ENCODE results near the gene KRT7. TPM values are rescaled to one million over a fixed set of nuclear protein-coding genes. Genes with fewer than 3 reads are reported as not detected.

KRT7 gene
- total RNA-seq, 5 donors from 2014 or later (not counting 1 experiment from before 2014, with no cell fraction given) = 2.7 to 3.8 (median 3.3) TPM; not detected in 2

- H3K27me3 Mint-ChIP-seq = peaks cover 12 to 41% of the 10 kb centered on the region in 2 donors
- no peaks in the 10 kb centered on the region for H3K36me3 Mint-ChIP-seq
- H3K27ac Mint-ChIP-seq = no peak overlapping the region
- H3K27ac ChIP-seq (ENCODE audit: low read length) = no peak overlapping the region
- no peaks in the 10 kb centered on the region for H3K9me3 ChIP-seq
- ChIA-PET CTCF (no interaction called here), POLR2A (no interaction called here)
- 92% methylated on average over 7 of the region's 8 CpGs for WGBS (ENCODE audit: insufficient coverage)
- ATAC-seq (replicated peaks in 1 of 4) (no peak), DNase-seq (no peak)
- H3K27me3 ChIP-seq (replicated peaks in 1 of 2; ENCODE audit: control insufficient read depth in 2 of 2, extremely low read depth in 1 of 2, insufficient read depth in 2 of 2, low read length in 1 of 2) = peaks cover 0 to 57% of the 10 kb centered on the region in 2 experiments
- H3K4me3 ChIP-seq (ENCODE audit: control insufficient read depth in 1 of 2, extremely low read depth in 1 of 2, low read length in 1 of 2) = no peak overlapping the region
- H3K4me1 Mint-ChIP-seq = no peaks in the 10 kb centered on the region
- no peaks in the 10 kb centered on the region for H3K4me1 ChIP-seq (ENCODE audit: control insufficient read depth in 1 of 2, extremely low read depth in 1 of 2, insufficient read depth in 2 of 2, low read length in 2 of 2)
- no peaks in the 10 kb centered on the region for H3K9me3 Mint-ChIP-seq
- no peaks in the 10 kb centered on the region for H3K36me3 ChIP-seq (ENCODE audit: control insufficient read depth in 2 of 2, extremely low read depth in 1 of 2, insufficient read depth in 1 of 2, low read length in 1 of 2)
- no peak overlapping the region for H3K4me3 Mint-ChIP-seq
These were observed 33.6 kb upstream of the KRT7 start for GRCh38 chr12:52199294-52199919.

- H3K36me3 Mint-ChIP-seq = no peaks in the 10 kb centered on the region
- WGBS (ENCODE audit: insufficient coverage) = 82% methylated on average over 12 of the region's 13 CpGs
- ATAC-seq (replicated peaks in 1 of 4) (no peak), DNase-seq (no peak)
- H3K27ac Mint-ChIP-seq = no peak overlapping the region
- no peaks in the 10 kb centered on the region for H3K9me3 Mint-ChIP-seq
- no peaks in the 10 kb centered on the region for H3K36me3 ChIP-seq (ENCODE audit: control insufficient read depth in 2 of 2, extremely low read depth in 1 of 2, insufficient read depth in 1 of 2, low read length in 1 of 2)
- no peaks in the 10 kb centered on the region for H3K9me3 ChIP-seq
- H3K27me3 Mint-ChIP-seq = peaks cover 12 to 38% of the 10 kb centered on the region in 2 donors
- H3K4me1 ChIP-seq (ENCODE audit: control insufficient read depth in 1 of 2, extremely low read depth in 1 of 2, insufficient read depth in 2 of 2, low read length in 2 of 2) = no peaks in the 10 kb centered on the region
- H3K27ac ChIP-seq (ENCODE audit: low read length) = no peak overlapping the region
- CTCF ChIA-PET = interaction anchor here in 1 of 2 donors (0.6 kb wide), 1 partner anchor 730 kb away, joined by 3 read pairs; no protein-coding TSS in a partner anchor
- POLR2A ChIA-PET = no interaction called here
- H3K4me3 ChIP-seq (ENCODE audit: control insufficient read depth in 1 of 2, extremely low read depth in 1 of 2, low read length in 1 of 2) = no peak overlapping the region
- no peaks in the 10 kb centered on the region for H3K4me1 Mint-ChIP-seq
- peaks cover 0 to 59% of the 10 kb centered on the region in 2 experiments for H3K27me3 ChIP-seq (replicated peaks in 1 of 2; ENCODE audit: control insufficient read depth in 2 of 2, extremely low read depth in 1 of 2, insufficient read depth in 2 of 2, low read length in 1 of 2)
- no peak overlapping the region for H3K4me3 Mint-ChIP-seq
These were observed 32.8 kb upstream of the KRT7 start for GRCh38 chr12:52200086-52200780.

- Mint-ChIP-seq H3K27me3 (peaks cover 13 to 35% of the 10 kb centered on the region in 2 donors), H3K36me3 (no peaks in the 10 kb centered on the region), H3K27ac (no peak overlapping the region), H3K4me1 (no peaks in the 10 kb centered on the region), H3K4me3 (no peak overlapping the region), H3K9me3 (no peaks in the 10 kb centered on the region)
- ATAC-seq (replicated peaks in 1 of 4) = no peak
- Histone ChIP-seq H3K4me1 (ENCODE audit: control insufficient read depth in 1 of 2, extremely low read depth in 1 of 2, insufficient read depth in 2 of 2, low read length in 2 of 2) (no peaks in the 10 kb centered on the region), H3K27me3 (replicated peaks in 1 of 2; ENCODE audit: control insufficient read depth in 2 of 2, extremely low read depth in 1 of 2, insufficient read depth in 2 of 2, low read length in 1 of 2) (peaks cover 0 to 60% of the 10 kb centered on the region in 2 experiments), H3K27ac (ENCODE audit: low read length) (no peak overlapping the region), H3K9me3 (no peaks in the 10 kb centered on the region), H3K4me3 (ENCODE audit: control insufficient read depth in 1 of 2, extremely low read depth in 1 of 2, low read length in 1 of 2) (no peak overlapping the region), H3K36me3 (ENCODE audit: control insufficient read depth in 2 of 2, extremely low read depth in 1 of 2, insufficient read depth in 1 of 2, low read length in 1 of 2) (no peaks in the 10 kb centered on the region)
- CTCF ChIA-PET = no interaction called here
- POLR2A ChIA-PET = no interaction called here
- 85% methylated on average over 13 of the region's 15 CpGs for WGBS (ENCODE audit: insufficient coverage)
- no peak for DNase-seq
These were observed 32.1 kb upstream of the KRT7 start for GRCh38 chr12:52200781-52201450.

- WGBS (ENCODE audit: insufficient coverage) = 15% methylated on average over 2 of the region's 3 CpGs
These were observed 31.6 kb upstream of the KRT7 start for GRCh38 chr12:52201451-52201839.

DNA sequence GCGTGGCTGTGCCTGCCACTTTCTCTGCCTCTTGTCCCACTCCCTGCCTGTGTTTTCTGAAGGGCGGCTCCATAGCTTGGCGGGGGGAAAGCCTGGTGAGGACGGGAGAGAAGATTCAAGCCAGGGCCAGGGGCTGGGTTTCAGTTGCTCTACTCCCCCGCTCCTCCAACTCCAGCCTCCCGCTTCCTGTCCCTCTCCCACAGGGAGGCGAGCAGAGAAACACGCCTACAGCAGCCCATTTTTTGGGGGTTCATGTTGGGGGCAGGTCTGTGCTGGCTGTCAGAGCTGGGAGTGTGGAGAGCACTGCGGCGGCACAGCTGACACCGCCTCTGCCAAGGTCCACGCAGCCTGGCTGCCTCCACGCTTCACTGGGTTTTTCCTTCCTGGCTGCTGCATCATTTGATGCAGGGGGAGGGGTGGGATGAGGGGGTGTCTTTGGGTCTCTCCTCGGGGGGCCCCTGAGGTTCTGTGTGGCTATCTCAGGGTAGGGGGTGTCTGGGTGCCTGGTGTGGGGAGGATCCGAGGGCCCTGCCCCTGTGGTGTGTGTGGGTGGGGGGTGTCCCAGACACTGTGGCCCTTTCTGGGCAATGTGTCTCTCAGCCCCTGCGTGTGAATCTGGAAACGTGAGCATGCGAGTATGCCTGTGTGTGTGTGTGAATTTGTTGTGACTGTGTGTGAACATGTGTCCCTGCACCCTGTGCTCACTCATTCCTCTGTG is 30.5 kb upstream of the KRT7 start:
- Mint-ChIP-seq H3K9me3 (no peaks in the 10 kb centered on the region), H3K27ac (no peak overlapping the region), H3K36me3 (no peaks in the 10 kb centered on the region), H3K4me1 (no peaks in the 10 kb centered on the region), H3K4me3 (no peak overlapping the region), H3K27me3 (peaks cover 20 to 38% of the 10 kb centered on the region in 2 donors)
- Histone ChIP-seq H3K36me3 (ENCODE audit: control insufficient read depth in 2 of 2, extremely low read depth in 1 of 2, insufficient read depth in 1 of 2, low read length in 1 of 2) (no peaks in the 10 kb centered on the region), H3K4me3 (ENCODE audit: control insufficient read depth in 1 of 2, extremely low read depth in 1 of 2, low read length in 1 of 2) (no peak overlapping the region), H3K4me1 (ENCODE audit: control insufficient read depth in 1 of 2, extremely low read depth in 1 of 2, insufficient read depth in 2 of 2, low read length in 2 of 2) (no peaks in the 10 kb centered on the region), H3K27ac (ENCODE audit: low read length) (no peak overlapping the region), H3K27me3 (replicated peaks in 1 of 2; ENCODE audit: control insufficient read depth in 2 of 2, extremely low read depth in 1 of 2, insufficient read depth in 2 of 2, low read length in 1 of 2) (peaks cover 0 to 61% of the 10 kb centered on the region in 2 experiments), H3K9me3 (no peaks in the 10 kb centered on the region)
- ATAC-seq (replicated peaks in 1 of 4) = no peak
- DNase-seq = no peak
- WGBS (ENCODE audit: insufficient coverage) = 16% methylated on average over 5 of the region's 18 CpGs
- ChIA-PET CTCF (no interaction called here), POLR2A (no interaction called here)

More at GRCh38 chr12:52201451-52201839, 31.6 kb upstream of the KRT7 start:
- Mint-ChIP-seq H3K4me3 (no peak overlapping the region), H3K27me3 (peaks cover 16 to 35% of the 10 kb centered on the region in 2 donors), H3K27ac (no peak overlapping the region), H3K9me3 (no peaks in the 10 kb centered on the region), H3K36me3 (no peaks in the 10 kb centered on the region), H3K4me1 (no peaks in the 10 kb centered on the region)
- Histone ChIP-seq H3K36me3 (ENCODE audit: control insufficient read depth in 2 of 2, extremely low read depth in 1 of 2, insufficient read depth in 1 of 2, low read length in 1 of 2) (no peaks in the 10 kb centered on the region), H3K4me1 (ENCODE audit: control insufficient read depth in 1 of 2, extremely low read depth in 1 of 2, insufficient read depth in 2 of 2, low read length in 2 of 2) (no peaks in the 10 kb centered on the region), H3K27me3 (replicated peaks in 1 of 2; ENCODE audit: control insufficient read depth in 2 of 2, extremely low read depth in 1 of 2, insufficient read depth in 2 of 2, low read length in 1 of 2) (peaks cover 0 to 61% of the 10 kb centered on the region in 2 experiments), H3K4me3 (ENCODE audit: control insufficient read depth in 1 of 2, extremely low read depth in 1 of 2, low read length in 1 of 2) (no peak overlapping the region), H3K9me3 (no peaks in the 10 kb centered on the region), H3K27ac (ENCODE audit: low read length) (no peak overlapping the region)
- ChIA-PET POLR2A (no interaction called here), CTCF (no interaction called here)
- DNase-seq (no peak), ATAC-seq (replicated peaks in 1 of 4) (no peak)

Data from T-cell (primary cell).